ENCODE data around the gene ZNF668. TPM values are rescaled to one million over a fixed set of nuclear protein-coding genes. Genes with fewer than 3 reads are reported as not detected.

ZNF668 gene
- total RNA-seq, result 6.8 and 9.7 TPM in 2 replicates

GRCh38 chr16:31073970-31074813, at the start of gene ZNF668, which contains the start of gene ZNF646:
ZNF668 (minus strand) TSS chr16:31074240; CDS start chr16:31064459, 9,781 bp downstream.
ZNF646 (plus strand) TSS chr16:31074422; CDS start chr16:31076325, 1,903 bp downstream.

DNA sequence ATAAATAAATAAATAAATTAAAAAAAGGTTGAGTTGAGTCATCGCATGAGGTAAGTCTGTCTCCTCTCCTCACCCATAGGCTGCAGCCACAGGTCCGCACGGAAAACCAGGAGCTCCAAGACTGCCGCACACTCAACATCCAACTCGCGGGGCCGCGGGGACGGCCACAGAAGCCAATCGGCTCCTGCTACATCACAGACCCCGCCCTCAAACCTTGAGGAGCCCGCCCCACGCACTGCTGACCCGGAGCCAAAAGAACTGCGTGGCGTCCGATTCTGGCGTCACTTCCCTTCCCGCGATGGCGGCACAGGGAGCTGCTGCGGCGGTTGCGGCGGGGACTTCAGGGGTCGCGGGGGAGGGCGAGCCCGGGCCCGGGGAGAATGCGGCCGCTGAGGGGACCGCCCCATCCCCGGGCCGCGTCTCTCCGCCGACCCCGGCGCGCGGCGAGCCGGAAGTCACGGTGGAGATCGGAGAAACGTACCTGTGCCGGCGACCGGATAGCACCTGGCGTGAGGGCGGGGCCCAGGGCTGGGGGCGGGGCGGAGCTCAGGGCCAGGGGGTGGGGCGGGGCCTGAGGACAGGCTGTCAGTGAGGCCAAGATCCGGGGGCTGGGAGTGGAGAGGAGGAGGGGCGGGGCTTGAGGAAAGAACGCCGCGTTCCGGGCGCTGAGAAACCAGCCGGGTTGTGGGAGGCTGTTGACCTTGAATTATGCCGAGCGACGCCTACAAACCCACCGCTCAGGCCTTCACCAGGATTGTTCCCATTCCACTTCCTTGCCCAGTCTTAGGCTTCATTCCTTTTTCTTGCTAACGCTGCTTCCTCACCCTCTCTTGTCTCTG, 43.6 kb upstream of the ZNF668 start, which contains the start of gene KAT8:
Gene KAT8 (plus strand): TSS at position 281 of the 839 bp plus-strand sequence. CDS start 18 bp downstream, at position 299.

GRCh38 chr16:31108035-31108793, 34.2 kb upstream of the ZNF668 start, which contains the start of gene BCKDK:
BCKDK (plus strand) TSS chr16:31108386; CDS start chr16:31109224, 838 bp downstream.

GRCh38 chr16:31094424-31095120, 20.5 kb upstream of the ZNF668 start, which contains the start of gene VKORC1:
VKORC1 (minus strand) TSS chr16:31094797; CDS start chr16:31094729, 68 bp downstream.

DNA sequence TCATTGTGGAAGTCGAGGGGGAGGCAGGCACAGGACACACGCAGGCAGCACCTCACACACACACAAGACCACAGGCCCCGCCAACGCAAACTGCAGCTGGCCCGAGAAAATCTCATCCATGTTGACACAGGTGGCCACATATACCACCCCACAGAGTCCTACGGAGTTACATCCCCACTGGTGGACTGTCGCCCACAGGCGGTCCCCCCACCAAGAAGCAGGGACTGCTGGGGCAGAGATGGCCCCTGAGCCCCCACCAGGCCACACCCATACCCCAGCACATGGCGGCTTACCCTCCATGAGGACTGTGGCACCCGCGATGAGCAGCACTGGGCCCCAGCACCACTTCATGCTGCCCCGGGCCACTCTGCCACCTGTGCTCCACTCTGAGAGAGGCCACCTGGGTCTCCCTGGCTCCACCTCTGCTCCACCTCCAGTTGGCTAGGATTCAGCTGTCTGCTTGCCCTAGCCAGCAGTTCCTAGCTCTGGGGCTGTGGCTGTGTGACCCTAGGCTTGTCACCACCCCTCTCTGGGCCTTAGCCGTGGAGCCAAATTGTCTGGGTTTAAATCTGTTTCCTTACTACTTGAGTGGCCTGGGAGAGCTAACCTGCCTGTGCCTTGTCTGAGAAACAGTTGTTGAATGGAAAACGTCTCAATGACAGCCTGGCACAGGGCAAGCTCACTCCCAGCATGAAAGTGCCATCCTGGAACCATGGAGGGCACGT, 14.6 kb upstream of the ZNF668 start, which contains the start of gene PRSS53:
Gene PRSS53 (minus strand): TSS at position 485 of the 725 bp plus-strand sequence. CDS start 134 bp downstream, at position 351.

GRCh38 chr16:31032736-31033708, 41.0 kb downstream of the ZNF668 start, which contains the start of gene STX4:
STX4 (plus strand) TSS chr16:31033558; CDS start chr16:31033806, 248 bp downstream.

Other genes starting within 250 kb of the ZNF668 start
- 32.2 and 37.2 TPM in 2 replicates for gene BCL7C, start 180.2 kb downstream of the ZNF668 start, total RNA-seq
- gene CTF1, start 177.6 kb downstream of the ZNF668 start, total RNA-seq, result under 0.01 TPM in 1 of 2 replicates, not detected in the other
- gene FBXL19, start 150.7 kb downstream of the ZNF668 start, total RNA-seq, result 21.7 and 27.3 TPM in 2 replicates
- gene ORAI3, start 125.2 kb downstream of the ZNF668 start, total RNA-seq, result 18.8 and 21.1 TPM in 2 replicates
- 1.6 and 2.1 TPM in 2 replicates for gene SETD1A, start 116.5 kb downstream of the ZNF668 start, total RNA-seq
- 2.3 and 2.6 TPM in 2 replicates for gene HSD3B7, start 89.0 kb downstream of the ZNF668 start, total RNA-seq
- gene STX1B, start 63.6 kb downstream of the ZNF668 start, total RNA-seq, result under 0.01 TPM in 2 replicates
- gene STX4, start 40.7 kb downstream of the ZNF668 start, total RNA-seq, result 15.9 and 20.4 TPM in 2 replicates
- gene ZNF646, start 182 bp upstream of the ZNF668 start, total RNA-seq, result 9.1 and 11.0 TPM in 2 replicates
- 0.32 and 1.2 TPM in 2 replicates for gene PRSS53, start 14.7 kb upstream of the ZNF668 start, total RNA-seq
- gene VKORC1, start 20.6 kb upstream of the ZNF668 start, total RNA-seq, result 82.5 and 95.8 TPM in 2 replicates
- gene BCKDK, start 34.1 kb upstream of the ZNF668 start, total RNA-seq, result 15.6 and 15.7 TPM in 2 replicates
- 32.8 and 37.7 TPM in 2 replicates for gene KAT8, start 43.4 kb upstream of the ZNF668 start, total RNA-seq
- gene PRSS8, start 61.5 kb upstream of the ZNF668 start, total RNA-seq, result not detected in 2 replicates
- 0.32 and 1.5 TPM in 2 replicates for gene PRSS36, start 75.8 kb upstream of the ZNF668 start, total RNA-seq
- gene FUS, start 105.9 kb upstream of the ZNF668 start, total RNA-seq, result 59.9 and 74.4 TPM in 2 replicates
- 41.6 and 95.5 TPM in 2 replicates for gene PYCARD, start 128.5 kb upstream of the ZNF668 start, total RNA-seq
- gene TRIM72, start 139.9 kb upstream of the ZNF668 start, total RNA-seq, result not detected in 2 replicates
- gene PYDC1, start 142.9 kb upstream of the ZNF668 start, total RNA-seq, result not detected in 2 replicates
- gene ITGAM, start 185.7 kb upstream of the ZNF668 start, total RNA-seq, result not detected in 2 replicates

Data from epithelial cell of umbilical artery (primary cell).